Left ventricle myocardium superior (tissue), 1 donor: ENCODE data around the gene CNNM2. TPM values are rescaled to one million over a fixed set of nuclear protein-coding genes. Genes with fewer than 3 reads are reported as not detected.
A peak's percentile ranks its signal among the peaks of the same experiment; 100 is the strongest.

Experiments used
- ATAC-seq: fragments of 200-7000 bp; cut with Tn5 transposase; one replicate; pipeline ENCODE4 v1.9.1; 2020; ENCODE audit warnings: mild to moderate bottlenecking, moderate library complexity
- DNase-seq: peaks from one replicate; pipeline ENCODE4 v3.0.0-alpha.2; 2020
- intact Hi-C: fragments of 100-400 bp; cut with micrococcal nuclease; formaldehyde crosslinking; loops from one replicate; pipeline ENCODE4 v1.11.0; 2022
- total RNA-seq: library from RNA; stranded (reverse); fragmentation: NEBNext Ultra II Directional; extraction: Animal tissue kit (Norgen Biotek cat#: 25700); gene quantifications from one replicate; pipeline ENCODE4 v1.2.1, GENCODE V29; 2021
- donor health status: DM: no; HTN: yes; CAD: no; lungs with severe emphysema.

CNNM2 gene
- total RNA-seq, 1 donor from 2014 or later = 4.2 TPM

DNA sequence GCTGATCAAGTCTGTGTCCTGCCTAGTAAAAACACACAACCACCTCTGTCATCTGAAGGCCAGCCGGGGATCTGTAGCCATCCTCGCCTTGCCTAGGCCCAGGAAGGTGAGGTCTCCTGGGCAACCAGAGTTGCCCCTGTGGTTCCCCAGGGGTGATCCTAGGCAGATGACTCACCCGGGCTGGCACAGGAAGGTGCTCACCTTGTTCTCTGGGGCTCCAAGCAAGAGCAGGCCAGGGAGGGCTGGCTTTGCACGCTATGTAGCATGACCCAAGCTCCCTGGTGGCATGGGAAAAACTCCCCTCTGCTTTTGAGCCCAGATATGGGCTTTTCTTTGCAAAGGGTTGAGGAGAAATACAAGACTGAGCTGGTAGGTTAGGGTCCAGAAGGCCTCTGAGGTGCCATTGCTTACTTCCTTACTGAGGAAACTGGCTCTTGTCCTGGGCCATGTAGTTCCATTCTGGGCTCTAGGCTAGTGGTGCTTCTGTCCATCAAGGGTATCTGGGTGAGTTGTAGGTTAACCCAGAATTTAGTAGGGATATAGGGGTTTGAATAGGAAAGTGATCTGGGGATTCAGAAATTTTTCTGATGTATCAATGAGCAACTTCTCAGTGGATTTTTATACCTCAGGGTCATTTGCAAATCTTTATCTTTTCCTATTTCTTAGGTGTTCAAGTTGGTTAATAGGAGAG lies 162.9 kb downstream of the CNNM2 start:
- intact Hi-C loops = no loop called here
- ATAC-seq = no peak

DNA sequence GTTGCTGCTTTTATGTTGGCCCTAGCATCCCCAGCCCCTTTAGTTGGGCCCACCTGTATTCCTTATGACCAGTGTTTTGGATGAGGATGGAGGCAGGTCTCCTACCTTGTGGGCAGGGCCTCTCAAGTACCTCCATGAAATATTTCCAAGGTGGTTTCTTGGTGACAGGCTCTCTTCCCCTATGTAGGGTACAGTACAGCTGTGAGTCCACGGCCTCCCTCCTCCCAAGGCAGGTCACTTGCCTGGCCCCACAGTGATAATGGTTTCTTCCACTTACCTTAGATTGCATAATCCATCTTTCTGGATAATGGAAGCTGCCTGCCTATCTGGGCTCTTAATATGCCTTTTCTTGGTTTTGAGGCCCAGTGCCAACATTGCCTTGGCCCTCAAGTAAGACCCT lies 164.6 kb downstream of the CNNM2 start:
- DNase-seq = no peak
- intact Hi-C loops = no loop called here
- ATAC-seq = no peak

More for the DNA sequence above, 162.9 kb downstream of the CNNM2 start:
- DNase-seq = no peak

- intact Hi-C loops = no loop called here
- no peak for DNase-seq
- ATAC-seq = no peak
Observed at GRCh38 chr10:103083266-103083976, 165.3 kb downstream of the CNNM2 start.

DNA sequence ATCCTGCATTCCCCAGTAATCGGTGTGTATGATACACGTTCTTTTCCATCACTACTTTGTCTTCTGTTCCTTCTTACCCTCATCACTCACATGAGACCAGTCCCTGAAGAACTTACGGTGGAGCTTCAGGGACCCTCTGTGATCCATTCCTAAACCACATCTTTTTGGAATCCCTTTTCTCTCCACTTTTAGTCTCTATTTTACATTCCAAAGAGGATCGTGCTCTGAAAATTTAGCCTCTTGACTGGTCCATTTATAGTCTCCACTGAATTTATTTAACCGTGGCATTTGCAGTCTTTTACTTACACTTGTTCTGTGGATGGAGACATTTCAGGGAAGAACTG lies 165.9 kb downstream of the CNNM2 start:
- intact Hi-C loops = no loop called here
- no peak for DNase-seq
- no peak for ATAC-seq

DNA sequence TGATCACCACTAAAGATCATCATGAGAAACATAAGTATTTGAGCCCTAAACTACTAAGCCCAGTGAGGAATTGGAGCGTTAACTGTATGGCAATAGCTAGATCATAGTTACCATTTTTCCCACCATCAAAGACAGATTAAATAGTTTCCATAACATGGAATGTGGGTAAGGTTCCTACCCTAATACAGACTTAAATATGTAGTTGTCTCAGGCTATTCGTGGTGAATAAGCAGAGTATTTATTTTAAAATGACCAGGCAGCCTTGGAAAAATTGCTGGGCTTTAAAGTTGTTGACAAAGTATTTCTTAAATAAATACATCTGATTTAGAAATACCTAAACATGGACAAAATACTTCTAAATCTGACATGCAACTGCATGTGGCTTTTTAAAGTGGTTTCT lies 168.2 kb downstream of the CNNM2 start:
- intact Hi-C loops = no loop called here
- ATAC-seq = no peak
- DNase-seq = no peak

DNA sequence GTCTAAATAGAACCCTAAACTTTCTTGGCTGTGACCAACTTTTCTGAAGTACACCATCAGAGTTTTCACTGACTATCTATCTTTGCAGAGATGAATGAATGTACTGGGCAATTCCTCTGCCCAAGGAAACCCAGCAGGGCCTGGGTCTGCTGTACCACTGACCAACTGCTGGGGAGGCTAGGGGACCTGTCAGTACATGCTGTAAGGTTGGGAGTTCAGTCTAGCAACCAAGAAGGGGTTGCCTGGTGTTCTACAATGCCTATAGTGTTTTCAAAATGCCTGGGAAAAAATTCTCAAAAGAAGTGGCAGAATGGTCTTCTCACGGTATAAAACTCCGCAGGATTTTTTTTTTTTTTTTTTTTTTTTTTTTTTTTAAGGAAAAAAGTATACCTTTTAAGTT lies 168.7 kb downstream of the CNNM2 start:
- DNase-seq (no peak), ATAC-seq (no peak)
- intact Hi-C loops = no loop called here

DNA sequence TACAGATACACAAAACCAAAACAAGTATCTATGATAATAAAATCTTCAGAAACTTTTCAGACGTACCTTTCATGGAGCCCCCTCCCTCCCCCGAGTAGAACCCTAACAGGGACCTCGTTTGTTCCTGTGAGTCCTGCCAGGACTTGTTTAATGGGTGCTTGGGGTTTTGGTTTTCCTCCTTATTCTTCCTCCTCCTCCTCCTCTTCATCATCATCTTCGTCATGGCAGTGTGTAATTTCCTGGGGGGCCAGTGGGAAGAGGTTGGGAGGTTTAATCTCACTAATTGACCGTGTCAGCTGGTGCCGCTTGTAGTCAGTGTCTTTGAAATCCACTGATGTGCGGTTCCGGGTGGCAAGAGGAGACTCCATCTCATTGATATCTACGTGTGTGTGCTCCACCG lies 171.4 kb downstream of the CNNM2 start:
- DNase-seq = no peak
- intact Hi-C loops = no loop called here
- ATAC-seq = no peak

DNA sequence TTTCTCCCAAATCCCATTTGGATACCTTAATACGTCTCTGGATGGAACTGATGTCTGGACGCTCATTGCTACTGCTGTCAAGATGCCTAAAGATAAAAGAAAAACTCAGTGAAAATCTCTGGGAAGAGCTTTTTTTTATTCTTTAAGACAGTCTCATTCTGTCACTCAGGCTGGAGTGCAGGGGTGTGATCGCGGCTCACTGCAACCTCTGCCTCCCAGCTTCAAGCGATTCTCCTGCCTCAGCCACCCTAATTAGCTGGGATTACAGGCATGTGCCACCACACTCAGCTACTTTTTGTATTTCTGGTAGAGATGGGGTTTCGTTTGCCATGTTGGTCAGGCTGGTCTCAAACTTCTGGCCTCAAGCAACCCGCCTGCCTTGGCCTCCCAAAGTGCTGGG lies 172.8 kb downstream of the CNNM2 start:
- DNase-seq = no peak
- no peak for ATAC-seq
- intact Hi-C loops = no loop called here

DNA sequence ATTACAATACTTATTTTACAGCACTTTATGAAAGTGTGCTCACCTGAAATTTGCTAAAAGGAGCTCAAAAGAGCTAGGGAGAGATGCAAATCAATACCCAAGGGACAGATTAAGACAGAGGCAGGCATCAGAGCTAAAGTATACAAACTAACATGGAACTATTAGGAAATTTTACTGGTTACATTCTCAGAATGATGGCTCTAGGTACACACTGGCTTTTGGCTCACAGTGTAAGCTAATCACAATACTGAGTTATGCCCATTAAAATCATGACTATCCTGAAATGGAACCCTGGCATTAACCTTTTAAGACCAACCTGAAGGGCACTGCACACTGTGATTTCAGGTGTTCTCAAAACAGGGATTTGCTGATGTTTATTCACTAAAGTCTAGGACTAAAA lies 176.9 kb downstream of the CNNM2 start:
- intact Hi-C loops = no loop called here

DNA sequence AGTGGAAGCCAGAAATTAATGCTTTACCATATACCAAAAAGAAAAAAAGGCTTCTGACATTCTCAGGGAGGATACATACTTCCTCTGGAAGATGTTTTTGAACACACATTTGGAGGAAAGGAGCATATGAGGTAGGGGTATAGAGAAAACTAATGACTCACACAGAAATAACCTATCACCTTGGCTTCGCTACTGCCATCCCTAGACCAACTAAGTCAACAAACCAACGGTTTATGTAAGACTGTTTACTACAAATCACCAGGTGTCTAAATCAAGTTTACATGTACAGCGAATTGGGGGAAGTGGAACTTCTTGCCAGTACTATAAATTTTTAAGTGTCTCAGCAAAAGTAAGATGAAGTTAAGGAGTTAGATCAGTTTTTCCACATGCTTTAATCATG lies 178.0 kb downstream of the CNNM2 start:
- no peak for ATAC-seq
- intact Hi-C loops = no loop called here

More for the DNA sequence above, 176.9 kb downstream of the CNNM2 start:
- DNase-seq (no peak), ATAC-seq (no peak)

GRCh38 chr10:103098240-103098639 lies 180.1 kb downstream of the CNNM2 start:
- DNase-seq = no peak
- no peak for ATAC-seq
- intact Hi-C loops = no loop called here

More for the DNA sequence above, 178.0 kb downstream of the CNNM2 start:
- DNase-seq = no peak

- intact Hi-C loops = loop anchor here (10.0 kb wide), 1 partner anchor 144 kb away; the partner anchor contains the start of gene RPEL1
- DNase-seq (no peak), ATAC-seq (no peak)
Observed at GRCh38 chr10:103100620-103101019, 182.5 kb downstream of the CNNM2 start.

- DNase-seq = no peak
- intact Hi-C loops = loop anchor here (10.0 kb wide), 1 partner anchor 143 kb away; the partner anchor contains the start of gene RPEL1
- ATAC-seq = peak; percentile 62
Observed at GRCh38 chr10:103102195-103102594, 184.1 kb downstream of the CNNM2 start.

DNA sequence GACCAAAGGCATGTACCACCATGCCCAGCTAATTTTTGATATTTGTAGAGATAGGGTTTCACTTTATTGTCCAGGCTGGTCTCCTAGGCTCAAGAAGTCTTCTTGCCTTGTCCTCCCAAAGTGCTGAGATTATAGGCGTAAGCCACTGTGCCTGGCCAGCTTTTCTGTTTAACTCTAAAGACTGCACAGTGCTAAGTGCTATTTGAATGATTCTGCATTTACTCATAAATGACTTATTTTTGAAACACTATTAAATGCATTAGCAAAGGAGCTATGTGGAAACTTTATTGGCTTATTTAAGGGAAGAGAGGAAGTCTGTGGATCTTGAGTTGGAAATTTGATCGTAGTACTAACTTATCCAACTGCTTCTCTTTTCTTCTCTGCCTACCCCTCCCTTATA lies 185.9 kb downstream of the CNNM2 start:
- intact Hi-C loops = loop anchor here (10.0 kb wide), 1 partner anchor 141 kb away; the partner anchor contains the start of gene RPEL1
- no peak for ATAC-seq
- DNase-seq = no peak

- ATAC-seq (no peak), DNase-seq (no peak)
- intact Hi-C loops = loop anchor here (10.0 kb wide), 1 partner anchor 140 kb away; the partner anchor contains the start of gene RPEL1
Observed at GRCh38 chr10:103104721-103105120, 186.6 kb downstream of the CNNM2 start.

DNA sequence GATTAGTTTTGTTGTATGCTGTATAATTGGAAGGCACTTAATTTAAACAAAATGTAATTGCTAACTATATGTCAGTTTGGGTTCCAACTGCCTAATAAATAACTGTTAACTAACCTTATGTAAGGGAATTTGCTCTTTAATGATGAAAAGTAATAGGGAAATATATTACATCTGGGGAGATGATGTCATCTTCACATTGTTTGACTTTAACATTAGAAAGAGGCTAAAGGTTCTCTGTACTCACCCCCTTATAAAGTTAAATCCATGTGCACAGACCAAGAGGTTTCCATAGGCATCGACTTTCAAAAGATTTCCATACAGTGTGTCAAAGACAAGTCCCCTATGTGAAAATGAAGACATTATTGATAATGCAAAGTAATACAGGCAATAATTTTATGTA lies 187.4 kb downstream of the CNNM2 start:
- no peak for ATAC-seq

GRCh38 chr10:103106539-103106938 lies 188.4 kb downstream of the CNNM2 start:
- ATAC-seq (no peak), DNase-seq (no peak)
- intact Hi-C loops = loop anchor here (10.0 kb wide), 1 partner anchor 138 kb away; the partner anchor contains the start of gene RPEL1

More for the DNA sequence above, 187.4 kb downstream of the CNNM2 start:
- intact Hi-C loops = loop anchor here (10.0 kb wide), 1 partner anchor 139 kb away; the partner anchor contains the start of gene RPEL1
- DNase-seq = no peak

DNA sequence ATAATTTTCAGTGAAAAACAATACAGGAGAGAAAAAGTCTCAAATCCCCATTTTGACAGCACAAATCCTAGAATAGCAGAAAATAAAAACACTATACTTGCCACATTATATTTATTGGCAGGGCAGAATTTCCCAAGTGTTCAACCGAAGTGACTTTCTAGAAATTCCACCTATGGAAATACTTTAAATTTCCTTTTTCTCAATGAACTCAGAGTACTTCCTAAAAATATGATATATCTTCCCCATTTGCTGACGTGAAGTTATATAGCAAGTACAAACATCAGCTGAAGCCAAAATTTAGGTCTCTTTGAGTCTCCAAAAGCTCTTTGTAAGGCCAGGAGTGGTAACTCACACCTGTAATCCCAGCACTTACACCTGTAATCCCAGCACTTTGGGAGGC lies 191.7 kb downstream of the CNNM2 start:
- DNase-seq = no peak
- intact Hi-C loops = loop anchor here (10.0 kb wide), 1 partner anchor 135 kb away; the partner anchor contains the start of gene RPEL1
- ATAC-seq = no peak

DNA sequence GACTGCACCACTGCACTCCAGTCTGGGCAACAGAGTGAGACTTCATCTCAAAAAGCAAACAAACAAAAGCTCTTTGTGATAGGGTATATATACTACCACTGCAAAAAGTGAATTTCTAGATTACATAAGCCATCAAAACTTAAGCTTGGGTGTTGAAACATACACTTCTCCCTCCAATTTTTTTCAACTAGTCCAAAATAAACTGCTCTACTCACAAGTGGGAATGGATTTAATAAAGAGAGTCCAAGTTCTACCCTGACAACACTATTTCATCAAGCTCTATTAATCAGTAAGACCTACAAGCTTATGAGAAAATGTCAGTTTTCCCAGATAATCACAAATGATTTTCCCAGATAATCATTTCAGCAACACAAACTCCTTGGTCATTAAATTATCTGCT lies 192.3 kb downstream of the CNNM2 start:
- DNase-seq = no peak
- ATAC-seq = peak; percentile 44

More for the DNA sequence above, 192.3 kb downstream of the CNNM2 start:
- intact Hi-C loops = no loop called here
